Measurements from ENCODE around the gene MTR. TPM values are rescaled to one million over a fixed set of nuclear protein-coding genes. Genes with fewer than 3 reads are reported as not detected.

MTR gene
- total and polyA plus RNA-seq, 9 of the 15 experiments (the other 6 are each of a cell fraction or from before 2014, with no cell fraction given), result 3.4 to 44.3 (median 20.3) TPM

GRCh38 chr1:236948996-236949395 lies 153.9 kb downstream of the MTR start:
- Histone ChIP-seq H2AFZ (ENCODE audit: low read depth, low read length) (no peak overlapping the region), H4K20me1 (replicated peaks; ENCODE audit: control insufficient read depth, insufficient read depth, low read length) (no peaks in the 10 kb centered on the region), H3K27me3 (ENCODE audit: control insufficient read depth in 2 of 2, insufficient read depth in 2 of 2, low read length in 2 of 2) (peaks cover 31 to 46% of the 10 kb centered on the region in 2 experiments), H3K27ac (ENCODE audit: extremely low read depth, low read depth, low read length) (no peak overlapping the region), H3K9me3 (replicated peaks; ENCODE audit: control insufficient read depth, insufficient read depth, low read depth, low read length) (no peaks in the 10 kb centered on the region), H3K9ac (ENCODE audit: insufficient read depth in 1 of 2, low read depth in 2 of 2, low read length in 2 of 2) (no peak overlapping the region), H3K4me2 (ENCODE audit: insufficient read depth, low read length) (no peak overlapping the region), H3K4me1 (replicated peaks in 1 of 2; ENCODE audit: control insufficient read depth in 2 of 2, insufficient read depth in 2 of 2, low read length in 2 of 2) (no peaks in the 10 kb centered on the region; a peak in 1 of 5 replicates), H3K4me3 (no peak overlapping the region), H3K79me2 (ENCODE audit: control insufficient read depth, insufficient read depth, low read length) (no peaks in the 10 kb centered on the region), H3K36me3 (ENCODE audit: control insufficient read depth, insufficient read depth, low read length) (no peaks in the 10 kb centered on the region), H3K9me1 (ENCODE audit: control insufficient read depth, insufficient read depth, low read length) (no peaks in the 10 kb centered on the region)
- ChIA-PET POLR2A (no interaction called here), CTCF (ENCODE audit: low intra/inter-chr PET ratio) (no interaction called here)
- in situ Hi-C loops (cut with MboI) (no loop called here), intact Hi-C loops (cut with micrococcal nuclease) (no loop called here)
- ATAC-seq (no peak), FAIRE-seq (no peak), DNase-seq (ENCODE audit: extremely low read depth in 1 of 4, low spot score in 3 of 4) (no peak)
- WGBS (ENCODE audit: insufficient coverage, low coverage, missing lambda C conversion rate), result under 1% methylated on average over 6 of the region's 6 CpGs
- TF ChIP-seq NR2F6 (CRISPR knock-in tag; IDR thresholded peaks at IDR 0.05) (no peak), GATAD2B (IDR thresholded peaks at IDR 0.05; ENCODE audit: borderline replicate concordance) (no peak), KHSRP (IDR thresholded peaks at IDR 0.05) (no peak), SETDB1 (IDR thresholded peaks at IDR 0.05; ENCODE audit: low read length) (no peak), POLR2G (IDR thresholded peaks at IDR 0.05; ENCODE audit: low read depth, low read length) (no peak), RBM22 (IDR thresholded peaks at IDR 0.05; ENCODE audit: low read depth, low read length, poor library complexity, severe bottlenecking) (no peak), MITF (IDR thresholded peaks at IDR 0.05) (no peak), STAT6 (CRISPR knock-in tag; IDR thresholded peaks at IDR 0.05) (no peak)
- BruUV-seq (replicated peaks), result no TSS peak

All from K562 (cell line).